GM11168 (cell line): ENCODE data around the gene UROC1.
"Not testable (repeated sequence)": the region's sequence is repeated elsewhere in the genome, so short reads cannot be mapped to it uniquely, and the experiment has no call there.

Experiments used
- in situ Hi-C: fragments of 300-500 bp; cut with MboI; formaldehyde crosslinking; loops from one replicate; pipeline ENCODE4 v1.12.0; 2022; ENCODE audit warnings: low sequenced_read_pairs; ENCODE audit not compliant: unreplicated experiment

UROC1 gene

DNA sequence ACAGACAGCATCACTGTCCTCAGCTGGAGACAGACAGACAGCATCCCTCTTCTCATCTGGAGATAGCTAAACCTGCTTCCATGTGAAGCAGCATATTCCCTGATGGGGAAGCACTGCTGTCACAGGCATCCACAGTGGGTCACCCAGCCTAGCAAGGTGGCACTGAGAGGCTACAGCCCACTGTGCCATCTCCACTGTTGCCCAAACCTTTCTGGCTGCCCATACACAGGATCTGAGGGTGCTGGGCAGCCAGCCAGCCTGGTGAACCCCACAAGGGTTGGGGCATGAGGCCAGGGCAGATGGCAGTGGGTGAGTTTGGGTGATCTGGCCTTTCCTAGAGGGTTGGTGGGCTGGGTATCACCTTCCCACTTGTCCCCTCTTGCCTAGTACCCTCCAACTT, 18.1 kb upstream of the UROC1 start:
- in situ Hi-C loops: no loop called here

GRCh38 chr3:126534716-126535115, 17.1 kb upstream of the UROC1 start:
- in situ Hi-C loops: not testable (repeated sequence)

- in situ Hi-C loops: no loop called here
Observed at GRCh38 chr3:126533506-126533905, 15.9 kb upstream of the UROC1 start.

DNA sequence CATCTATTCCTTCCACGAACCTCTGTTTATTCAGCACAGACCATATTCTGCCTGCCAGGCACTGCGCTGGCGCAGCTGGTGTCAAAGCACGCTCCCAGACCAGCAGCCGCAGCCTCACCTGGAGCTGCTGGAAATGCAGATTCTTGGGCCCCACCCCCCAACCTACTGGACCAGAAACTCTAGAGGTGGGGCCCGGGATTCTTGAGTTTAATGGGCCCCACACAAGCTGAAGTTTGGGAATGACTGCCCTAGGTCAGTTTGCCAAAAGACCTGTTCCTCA, 13.4 kb upstream of the UROC1 start:
- in situ Hi-C loops: no loop called here

DNA sequence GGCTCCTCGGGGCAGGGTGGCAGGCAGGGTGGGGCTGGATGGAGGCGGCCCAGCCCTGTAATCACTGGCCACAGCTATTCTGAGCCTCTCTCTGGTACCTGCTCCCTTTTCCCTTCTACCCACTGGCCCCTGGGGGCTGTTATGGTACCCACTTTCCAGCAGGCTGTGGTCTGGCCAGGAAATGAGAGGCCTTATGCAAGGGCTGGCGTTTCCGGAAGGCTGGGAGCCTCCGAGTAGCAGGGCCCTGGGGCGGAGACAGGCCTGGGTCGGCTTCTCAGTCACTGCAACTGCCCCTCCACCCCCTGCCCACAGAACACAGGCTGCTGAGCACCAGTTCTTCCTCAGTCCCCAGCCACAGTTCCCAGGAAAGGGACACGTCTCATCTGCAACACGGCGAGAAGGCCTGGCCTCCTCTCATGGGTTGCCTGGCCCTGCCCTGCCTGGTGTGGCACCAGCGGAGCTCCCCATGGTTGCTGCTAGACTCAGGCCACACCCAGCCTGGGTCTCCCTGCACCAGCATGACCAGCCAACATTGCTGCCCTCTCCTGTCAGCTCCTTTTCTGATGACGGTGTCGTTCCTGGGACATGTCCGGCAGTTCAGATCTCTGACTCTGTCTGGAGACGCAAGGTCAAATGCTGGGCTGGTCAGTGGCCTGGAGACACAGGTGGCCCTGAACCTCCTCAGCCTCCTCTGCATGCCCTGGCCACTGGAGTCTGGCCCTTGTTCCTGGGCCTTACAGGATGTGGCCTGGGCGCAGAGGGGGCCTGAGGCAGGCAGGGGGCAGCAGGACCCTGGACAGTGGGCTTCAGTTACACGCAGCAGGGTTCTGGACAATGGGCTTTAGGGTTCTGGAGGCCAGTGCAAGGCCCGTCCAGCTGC, 12.8 kb upstream of the UROC1 start:
- in situ Hi-C loops: no loop called here

DNA sequence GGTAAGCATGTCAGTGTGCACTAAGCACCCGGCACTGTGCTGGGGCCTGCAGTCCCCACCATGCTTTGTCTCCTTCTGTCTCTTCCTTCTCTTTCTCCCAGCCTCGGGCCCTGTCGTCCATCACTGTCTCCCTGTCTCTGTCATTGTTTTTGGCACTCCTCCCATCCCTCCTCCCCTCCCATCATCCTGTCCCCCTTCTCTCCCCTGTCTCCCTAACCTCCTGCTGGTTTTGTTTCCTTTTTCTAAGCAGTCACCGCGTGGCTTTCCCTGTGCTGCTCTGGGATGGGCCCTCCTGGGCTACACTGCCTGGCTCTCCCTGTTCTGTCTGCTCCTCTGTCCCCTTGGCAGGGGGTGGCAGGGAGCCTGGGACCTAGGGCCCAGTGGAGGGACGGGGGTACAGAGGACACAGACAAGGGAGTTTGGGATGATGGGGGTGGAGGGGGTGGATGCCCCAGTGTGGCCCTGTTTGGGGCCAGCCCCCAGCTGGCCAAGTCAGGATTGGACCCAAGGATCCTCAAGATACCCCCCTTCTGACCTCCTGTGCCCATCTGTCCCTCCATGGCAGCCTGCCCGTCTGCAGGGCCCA, 12.1 kb upstream of the UROC1 start:
- in situ Hi-C loops: no loop called here

- in situ Hi-C loops: no loop called here
Observed at GRCh38 chr3:126528800-126529541, 11.4 kb upstream of the UROC1 start.

DNA sequence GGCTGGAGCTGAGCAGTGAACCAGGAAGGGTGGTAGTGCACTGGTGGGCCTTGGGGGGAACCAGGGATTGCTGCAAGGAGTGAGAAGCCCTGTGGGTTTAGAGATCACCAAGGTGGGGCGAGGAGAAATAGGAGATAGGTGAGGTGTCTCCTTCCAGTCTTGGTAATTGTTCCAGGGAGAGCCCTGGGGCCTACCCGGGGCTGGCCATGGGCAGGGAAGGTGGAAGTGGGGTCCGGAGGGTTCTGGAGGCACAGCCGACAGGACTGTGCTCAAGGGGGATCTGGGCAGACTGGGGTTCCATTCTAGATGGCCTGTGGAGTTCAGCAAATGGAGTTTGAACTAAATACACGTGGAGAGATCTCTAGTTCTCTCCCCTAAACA, 10.8 kb upstream of the UROC1 start:
- in situ Hi-C loops: no loop called here

GRCh38 chr3:126527455-126528211, 10.1 kb upstream of the UROC1 start:
- in situ Hi-C loops: no loop called here

DNA sequence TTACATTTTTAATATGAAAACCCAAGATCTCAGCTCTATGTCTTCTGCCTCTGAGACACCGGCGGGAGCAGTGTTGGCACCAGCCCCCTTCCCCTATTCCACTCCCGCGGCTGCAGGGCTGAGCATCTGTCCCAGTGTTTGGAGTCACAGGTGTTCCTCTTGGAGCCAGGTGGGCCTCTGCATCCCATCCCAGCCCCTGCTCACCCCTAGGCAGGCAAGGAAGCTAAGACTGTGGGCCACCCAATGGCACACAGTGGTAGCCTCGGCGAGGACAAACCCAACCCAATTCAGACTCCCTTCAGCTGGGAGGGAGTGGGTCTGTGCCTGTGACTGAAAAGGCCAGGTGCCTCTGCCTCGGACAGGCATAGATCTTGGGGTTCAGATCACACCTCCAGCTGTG, 9.4 kb upstream of the UROC1 start:
- in situ Hi-C loops: no loop called here

- in situ Hi-C loops: no loop called here
Observed at GRCh38 chr3:126526668-126527005, 9.1 kb upstream of the UROC1 start.

- in situ Hi-C loops: no loop called here
Observed at GRCh38 chr3:126525853-126526667, 8.5 kb upstream of the UROC1 start.

DNA sequence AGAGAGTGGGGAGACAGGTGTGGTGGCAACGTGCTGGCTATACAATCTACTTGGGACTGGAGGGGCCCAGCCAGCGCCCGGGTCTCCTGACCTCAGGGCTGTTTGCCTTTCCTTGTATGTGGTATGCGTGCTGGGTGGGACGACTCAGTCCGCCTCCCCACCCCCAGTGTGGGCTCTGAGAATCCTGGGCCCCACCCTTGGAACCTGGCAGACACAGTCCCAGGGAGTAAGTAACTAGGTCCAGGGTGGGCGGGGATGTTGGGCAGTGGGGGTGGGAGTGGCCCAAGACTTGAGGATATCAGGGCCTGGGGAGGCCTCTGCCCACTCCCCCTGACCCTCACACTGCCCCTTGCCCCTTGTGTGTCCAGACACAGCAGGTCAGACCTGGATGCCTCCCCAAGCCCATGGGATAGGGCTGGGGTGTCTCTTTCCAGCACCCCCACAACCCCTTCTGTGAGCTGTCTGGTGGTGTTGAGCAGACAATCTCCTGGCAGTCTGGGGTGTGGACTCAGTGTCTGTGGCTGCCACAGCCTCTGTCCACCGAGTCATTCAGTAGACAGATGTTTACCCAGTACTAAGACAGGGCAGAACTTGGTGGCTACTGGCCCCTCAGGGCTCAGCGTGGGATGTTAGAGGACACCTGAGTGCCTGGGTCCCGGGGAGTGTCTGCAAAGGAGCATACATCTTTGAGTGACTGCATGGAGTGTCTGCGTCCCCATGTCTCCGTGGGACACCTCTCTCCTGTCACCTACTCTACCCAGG, 7.7 kb upstream of the UROC1 start:
- in situ Hi-C loops: no loop called here

DNA sequence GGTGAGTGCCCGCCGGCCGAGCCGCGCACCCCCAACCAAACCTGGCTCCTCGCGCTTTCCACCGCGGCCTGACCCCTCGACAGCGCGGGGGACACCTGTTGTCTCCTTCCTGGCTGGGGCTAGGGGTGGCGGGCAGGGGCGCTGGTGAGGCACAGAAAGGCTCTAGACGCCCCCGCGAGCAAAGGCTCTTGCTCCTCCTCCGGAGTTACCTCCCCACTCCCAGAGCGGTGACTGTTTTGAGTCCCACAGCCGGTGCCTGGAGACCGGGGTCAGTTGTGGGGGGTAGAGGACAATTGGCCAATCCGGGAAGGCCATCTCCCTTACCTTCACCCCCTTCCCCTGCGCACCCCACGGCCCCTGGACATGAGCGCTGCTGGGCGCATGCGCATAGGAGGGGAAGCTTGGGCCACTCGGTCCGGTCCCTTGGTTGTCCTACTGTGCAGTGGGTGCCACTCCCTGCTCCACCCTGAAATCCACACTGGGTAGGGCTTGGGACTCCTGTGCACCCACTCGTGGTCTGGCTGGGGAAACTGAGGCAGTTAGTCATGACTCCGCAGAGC, 6.9 kb upstream of the UROC1 start:
- in situ Hi-C loops: no loop called here

- in situ Hi-C loops: no loop called here
Observed at GRCh38 chr3:126523745-126524428, 6.3 kb upstream of the UROC1 start, which contains the start of gene CHST13. Gene CHST13 (plus strand): TSS chr3:126524155. CDS start chr3:126524333, 178 bp downstream.

DNA sequence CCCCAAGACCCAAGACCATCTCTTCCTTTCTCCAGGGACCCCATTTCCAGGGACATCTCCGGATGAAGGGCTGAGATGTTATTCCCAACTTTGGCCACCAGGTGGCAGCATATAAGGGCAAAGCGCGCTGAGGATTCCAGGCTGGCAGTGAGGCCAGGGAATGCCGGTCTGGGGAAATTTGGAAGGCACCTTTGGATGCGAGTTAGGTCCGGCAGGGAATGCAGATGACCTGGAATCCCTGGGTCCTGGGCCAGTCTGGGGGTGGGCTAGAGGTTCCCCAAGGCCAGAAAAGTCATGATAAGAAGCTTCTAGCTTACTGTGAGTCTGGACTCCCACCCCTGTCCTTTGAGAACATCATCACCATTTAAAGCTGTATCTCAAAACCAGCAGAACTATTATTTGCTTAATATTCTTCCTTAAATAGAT, 4.8 kb upstream of the UROC1 start:
- in situ Hi-C loops: no loop called here

DNA sequence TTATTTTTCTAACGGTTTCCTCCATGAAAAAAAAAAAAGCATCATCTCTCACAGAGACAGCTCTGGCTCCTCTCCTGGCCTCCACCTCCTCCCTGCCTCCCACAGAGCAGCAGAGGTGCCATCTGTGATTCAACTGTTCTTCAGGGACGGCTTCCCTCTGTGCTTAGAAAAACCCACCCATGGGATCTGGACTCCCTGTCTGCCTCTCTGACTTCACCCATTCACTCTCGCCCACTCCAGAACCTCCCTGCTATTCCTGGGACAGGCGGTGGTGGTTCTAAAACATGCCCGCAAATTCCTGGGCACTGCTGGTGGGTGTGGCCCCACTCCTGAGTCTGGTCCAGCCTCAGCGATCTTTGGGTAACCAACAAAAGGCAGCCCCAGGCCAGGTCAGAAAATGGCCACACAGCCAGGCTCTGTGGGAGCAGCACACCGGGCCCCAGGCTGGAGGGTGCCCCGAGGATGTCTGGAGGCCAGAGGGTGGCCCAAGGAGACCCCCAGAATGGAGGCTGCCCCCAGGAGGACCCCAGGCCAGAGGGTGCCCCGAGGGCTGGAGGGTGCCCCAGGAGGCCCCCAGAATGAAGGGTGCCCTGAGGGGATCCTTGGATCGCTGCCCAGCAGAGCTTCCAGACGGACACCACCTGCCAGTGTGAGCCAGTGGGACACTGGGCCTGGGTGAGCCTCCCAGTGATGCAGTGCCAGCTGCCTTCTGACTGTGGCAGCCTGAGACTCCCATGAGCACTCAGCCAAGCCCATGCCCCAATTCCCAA, 3.7 kb upstream of the UROC1 start:
- in situ Hi-C loops: no loop called here
